K562 (cell line): ENCODE data around the gene PDZRN4. TPM values are rescaled to one million over a fixed set of nuclear protein-coding genes. Genes with fewer than 3 reads are reported as not detected.
"Not testable (repeated sequence)": the region's sequence is repeated elsewhere in the genome, so short reads cannot be mapped to it uniquely, and the experiment has no call there.

Source experiments
- ATAC-seq: fragments of 200-7000 bp; cut with Tn5 transposase; 3 replicates; pipeline ENCODE4 v1.9.1; 2020; ENCODE audit warnings: moderate library complexity
- BruUV-seq: library from RNA; stranded (reverse); fragments of 400-500 nt; replicated peaks from 2 replicates; lab custom pipeline; 2021; lab: Mats Ljungman, UMichigan
- CTCF ChIA-PET: fragments of 300-600 bp; formaldehyde crosslinking; extraction: SDS; loops from one replicate; lab custom pipeline; 2021; ENCODE audit warnings: low intra/inter-chr PET ratio; lab: Yijun Ruan, JAX
- POLR2A ChIA-PET: fragments of 300-600, 350-650 bp; sonication (Branson Sonifier 250); formaldehyde crosslinking; extraction: SDS; loops from one replicate; lab custom pipeline; 2021; ENCODE audit warnings: antibody characterized with exemption, inconsistent platforms; lab: Yijun Ruan, JAX
- DNase-seq, 4 experiments: peaks; one replicate each; pipeline versions ENCODE4 v3.0.0 to v3.0.0-alpha.2; 2011 to 2018; ENCODE audit warnings: low spot score in 3 of 4, mixed read lengths in 3 of 4; ENCODE audit errors: extremely low read depth in 1 of 4
- FAIRE-seq: peaks from 2 replicates; lab custom pipeline; 2011; peaks lifted over from hg19 to GRCh38; lab: Jason Lieb, UNC
- H2AFZ ChIP-seq: 2 replicates; pipeline ENCODE4 v1.6.0; 2011; ENCODE audit warnings: low read depth, low read length, control low read depth, inconsistent platforms
- H3K27ac ChIP-seq: fragments of 200-600 bp; 3 replicates; pipeline ENCODE4 v1.8.0; 2011; ENCODE audit warnings: low read depth, mild to moderate bottlenecking, control low read depth, inconsistent platforms, low read length, moderate library complexity, mixed read lengths; ENCODE audit errors: extremely low read depth
- H3K27me3 ChIP-seq, 2 experiments: fragments of 300-600 bp in 1 of 2; 2 replicates in 1 of 2; 3 replicates in 1 of 2; pipeline versions ENCODE4 v1.6.0 to v1.8.0; 2011; ENCODE audit warnings: inconsistent platforms in 2 of 2, low read length in 2 of 2, mild to moderate bottlenecking in 1 of 2, mixed read lengths in 1 of 2, moderate library complexity in 1 of 2; ENCODE audit not compliant: control insufficient read depth in 2 of 2, insufficient read depth in 2 of 2
- H3K36me3 ChIP-seq: fragments of 300-600 bp; 3 replicates; pipeline ENCODE4 v1.8.0; 2011; ENCODE audit warnings: mild to moderate bottlenecking, low read length, inconsistent platforms; ENCODE audit not compliant: control insufficient read depth, insufficient read depth
- H3K4me1 ChIP-seq, 2 experiments: fragments of 200-600 bp in 1 of 2; replicated peaks in 1 of 2; 2 replicates in 1 of 2; 3 replicates in 1 of 2; pipeline versions ENCODE4 v1.5.1 to v1.8.0; 2011; ENCODE audit warnings: inconsistent platforms in 2 of 2, low read length in 2 of 2, mild to moderate bottlenecking in 1 of 2, mixed read lengths in 1 of 2, moderate library complexity in 1 of 2; ENCODE audit not compliant: control insufficient read depth in 2 of 2, insufficient read depth in 2 of 2
- H3K4me2 ChIP-seq: 2 replicates; pipeline ENCODE4 v1.6.1; 2011; ENCODE audit warnings: low read length, control low read depth, inconsistent platforms, mixed read lengths; ENCODE audit not compliant: insufficient read depth
- H3K4me3 ChIP-seq: fragments of 200-600 bp; sonication (generic), shearing (Covaris generic); 2 replicates; pipeline ENCODE4 v1.5.1; 2016; ENCODE audit warnings: control low read depth, inconsistent platforms
- H3K79me2 ChIP-seq: fragments of 200-600 bp; 3 replicates; pipeline ENCODE4 v1.8.0; 2011; ENCODE audit warnings: low read length, inconsistent platforms; ENCODE audit not compliant: control insufficient read depth, insufficient read depth
- H3K9ac ChIP-seq, 2 experiments: 2 replicates each; pipeline versions ENCODE4 v1.6.0 to v1.6.1; 2011; ENCODE audit warnings: low read depth in 2 of 2, low read length in 2 of 2, control low read depth in 1 of 2, inconsistent platforms in 1 of 2, mild to moderate bottlenecking in 1 of 2, mixed read lengths in 1 of 2; ENCODE audit not compliant: insufficient read depth in 1 of 2
- H3K9me1 ChIP-seq: one replicate; pipeline ENCODE4 v1.6.0; 2011; ENCODE audit warnings: inconsistent platforms, mild to moderate bottlenecking, low read length, moderate library complexity; ENCODE audit not compliant: control insufficient read depth, insufficient read depth
- H3K9me3 ChIP-seq: replicated peaks from 2 replicates; pipeline ENCODE4 v1.5.1; 2011; ENCODE audit warnings: low read depth, low read length, inconsistent platforms; ENCODE audit not compliant: control insufficient read depth, insufficient read depth
- H4K20me1 ChIP-seq: replicated peaks from 2 replicates; pipeline ENCODE4 v1.6.1; 2011; ENCODE audit warnings: low read length, inconsistent platforms, mixed read lengths; ENCODE audit not compliant: control insufficient read depth, insufficient read depth
- ZNF140 ChIP-seq: fragments of 250-450 bp; sonication (Bioruptor Pico); IDR thresholded peaks from 2 replicates; pipeline ENCODE4 v1.8.0; 2021; ENCODE audit warnings: moderate library complexity, mild to moderate bottlenecking, inconsistent platforms
- WGBS: fragments of 100-300 bp; shearing (Covaris generic); methylation state at CpG from one replicate; pipeline ENCODE4 v1.1.6; 2016; ENCODE audit warnings: low coverage, mixed read lengths; ENCODE audit not compliant: insufficient coverage; ENCODE audit errors: missing lambda C conversion rate; 5-methylcytosine and 5-hydroxymethylcytosine counted together
- in situ Hi-C: fragments of 300-500 bp; cut with MboI; formaldehyde crosslinking; loops from 4 replicates; pipeline ENCODE4 v1.15.0; 2018; ENCODE audit warnings: inconsistent platforms, mixed read lengths
- intact Hi-C: fragments of 100-400 bp; cut with micrococcal nuclease; formaldehyde crosslinking; loops from 2 replicates; pipeline ENCODE4 v1.14.2; 2022
- polyA plus RNA-seq, 8 experiments: library from polyadenylated mRNA; depleted of rRNA in 4 of 8; stranded (reverse) in 5 of 8; unstranded in 3 of 8; fragments of >200 nt; fragmentation: Nextera tagmentation in 2 of 8; fragmentation: Illumina TruSeq in 1 of 8; extraction: Ambion mirVana in 2 of 8; extraction: Trizol in 1 of 8; gene quantifications; 2 replicates each; pipeline versions ENCODE4 v1.2.1 to v1.2.3, GENCODE V29; 2011 to 2014; ENCODE audit warnings: inconsistent platforms in 1 of 8, missing spikeins in 1 of 8
- total RNA-seq, 7 experiments: library from RNA; depleted of rRNA in 6 of 7; stranded (reverse); fragments of >200 nt in 6 of 7; fragmentation: Illumina TruSeq in 2 of 7; extraction: Trizol in 2 of 7; gene quantifications; 2 replicates each; pipeline versions ENCODE4 v1.2.1 to v1.2.3, GENCODE V29; 2011 to 2021; ENCODE audit warnings: low replicate concordance in 1 of 7

PDZRN4 gene
- total and polyA plus RNA-seq, 9 of the 15 experiments (the other 6 are each of a cell fraction or from before 2014, with no cell fraction given): not detected

- H3K27ac ChIP-seq: no peak overlapping the region
- H2AFZ ChIP-seq: no peak overlapping the region
- no peak overlapping the region for H3K9ac ChIP-seq
- H3K79me2 ChIP-seq: no peaks in the 10 kb centered on the region
- H4K20me1 ChIP-seq: no peaks in the 10 kb centered on the region
- no peaks in the 10 kb centered on the region for H3K4me1 ChIP-seq
- ChIA-PET CTCF (no interaction called here), POLR2A (no interaction called here)
- DNase-seq: no peak
- no peaks in the 10 kb centered on the region for H3K9me3 ChIP-seq
- H3K9me1 ChIP-seq: no peaks in the 10 kb centered on the region
- no peak overlapping the region for H3K4me3 ChIP-seq
- 0% methylated on average over 2 of the region's 2 CpGs for WGBS
- no peak overlapping the region for H3K4me2 ChIP-seq
- intact Hi-C loops (no loop called here), in situ Hi-C loops (no loop called here)
- ATAC-seq: no peak
- TF ChIP-seq ZNF140: no peak
- no peaks in the 10 kb centered on the region for H3K27me3 ChIP-seq
- BruUV-seq: no TSS peak
- FAIRE-seq: no peak
- H3K36me3 ChIP-seq: no peaks in the 10 kb centered on the region
Measured at GRCh38 chr12:41174602-41175001, 13.5 kb upstream of the PDZRN4 start.

GRCh38 chr12:41179507-41179906 is 8.6 kb upstream of the PDZRN4 start:
- FAIRE-seq, H3K36me3 ChIP-seq, H3K9me3 ChIP-seq, H3K4me1 ChIP-seq, H3K9ac ChIP-seq, ATAC-seq, H3K27me3 ChIP-seq, POLR2A ChIA-PET, in situ Hi-C loops, BruUV-seq, CTCF ChIA-PET, H3K9me1 ChIP-seq, H3K4me2 ChIP-seq, H3K4me3 ChIP-seq, H4K20me1 ChIP-seq, H2AFZ ChIP-seq, H3K79me2 ChIP-seq, DNase-seq, H3K27ac ChIP-seq, intact Hi-C loops: not testable (repeated sequence)
- WGBS: 0% methylated on average over 1 of the region's 1 CpG
